Calu3 (cell line): Measurements from ENCODE around the gene MYBPH. TPM values are rescaled to one million over a fixed set of nuclear protein-coding genes. Genes with fewer than 3 reads are reported as not detected.

Experiments
- BruUV-seq: library from RNA; stranded (reverse); fragments of 400-500 nt; replicated peaks from 2 replicates; lab custom pipeline; 2021; lab: Mats Ljungman, UMichigan
- CTCF ChIA-PET: fragments of 300-600 bp; sonication (Branson Sonifier 250); formaldehyde crosslinking; loops from one replicate; lab custom pipeline; 2022; ENCODE audit warnings: antibody characterized with exemption; lab: Charles Lee
- DNase-seq: peaks from one replicate; pipeline ENCODE4 v3.0.0; 2022
- H3K27ac Mint-ChIP-seq: one replicate; pipeline ENCODE4 v1.8.0; 2022; ENCODE audit warnings: mixed read lengths; ENCODE audit not compliant: unreplicated experiment
- H3K27me3 Mint-ChIP-seq: one replicate; pipeline ENCODE4 v1.8.0; 2022; ENCODE audit warnings: mixed read lengths; ENCODE audit not compliant: unreplicated experiment
- H3K36me3 Mint-ChIP-seq: one replicate; pipeline ENCODE4 v1.8.0; 2022; ENCODE audit warnings: mild to moderate bottlenecking, moderate library complexity, mixed read lengths; ENCODE audit not compliant: insufficient read depth, unreplicated experiment
- H3K4me1 Mint-ChIP-seq: one replicate; pipeline ENCODE4 v1.8.0; 2022; ENCODE audit warnings: mild to moderate bottlenecking, low read depth, mixed read lengths; ENCODE audit not compliant: unreplicated experiment
- H3K4me3 Mint-ChIP-seq: one replicate; pipeline ENCODE4 v1.8.0; 2022; ENCODE audit warnings: mild to moderate bottlenecking, low read depth, moderate library complexity, mixed read lengths; ENCODE audit not compliant: unreplicated experiment
- H3K9me3 Mint-ChIP-seq: one replicate; pipeline ENCODE4 v1.8.0; 2022; ENCODE audit warnings: low read depth, mixed read lengths; ENCODE audit not compliant: unreplicated experiment
- CTCF ChIP-seq: fragments of 200-600 bp; IDR thresholded peaks from one replicate; pipeline ENCODE4 v1.8.0; 2022; ENCODE audit warnings: antibody characterized with exemption; ENCODE audit not compliant: unreplicated experiment
- intact Hi-C: fragments of 100-400 bp; cut with micrococcal nuclease; formaldehyde crosslinking; loops from one replicate; pipeline ENCODE4 v1.10.0; 2022; ENCODE audit not compliant: unreplicated experiment
- total RNA-seq: library from RNA; stranded (reverse); gene quantifications from 2 replicates; pipeline ENCODE4 v1.2.3, GENCODE V29; 2022

MYBPH gene
- total RNA-seq, 1 experiment from 2014 or later = not detected

GRCh38 chr1:203163891-203164635, 11.6 kb downstream of the MYBPH start:
- no TSS peak for BruUV-seq
- H3K4me1 Mint-ChIP-seq = peaks cover 15% of the 10 kb centered on the region
- H3K36me3 Mint-ChIP-seq = no peaks in the 10 kb centered on the region
- H3K27ac Mint-ChIP-seq = no peak overlapping the region
- CTCF ChIA-PET = no interaction called here
- H3K4me3 Mint-ChIP-seq = no peak overlapping the region
- intact Hi-C loops = no loop called here
- no peak for DNase-seq
- H3K9me3 Mint-ChIP-seq = peaks cover 6% of the 10 kb centered on the region
- no peak for TF ChIP-seq CTCF
- H3K27me3 Mint-ChIP-seq = peaks cover 87% of the 10 kb centered on the region

DNA sequence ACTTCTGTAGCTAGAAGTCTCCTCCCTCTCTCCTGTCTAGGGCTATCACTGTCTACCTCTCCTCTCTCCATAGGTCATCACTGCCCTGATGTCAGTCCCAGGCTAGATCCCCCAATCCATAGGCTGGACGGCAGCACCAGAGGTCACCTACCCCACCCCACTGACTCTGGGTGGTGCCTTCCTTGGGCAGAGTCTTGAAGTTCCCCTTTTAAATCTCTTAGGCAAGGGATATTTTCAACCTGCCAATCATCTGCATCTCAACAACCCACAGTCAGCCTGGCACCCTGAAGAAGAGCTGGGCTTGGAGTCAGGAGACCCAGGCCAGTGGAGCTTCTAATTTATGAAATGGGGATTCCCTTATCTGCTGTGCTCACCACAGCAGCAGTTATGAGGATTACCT, 13.2 kb downstream of the MYBPH start:
- DNase-seq = no peak
- Mint-ChIP-seq H3K27ac (no peak overlapping the region), H3K27me3 (peaks cover 94% of the 10 kb centered on the region), H3K36me3 (no peaks in the 10 kb centered on the region), H3K4me3 (no peak overlapping the region), H3K4me1 (peaks cover 15% of the 10 kb centered on the region), H3K9me3 (peaks cover 14% of the 10 kb centered on the region)
- CTCF ChIA-PET = interaction anchor here (0.6 to 0.9 kb wide), 2 partner anchors 17 to 44 kb away, joined by 4 to 6 read pairs; no protein-coding TSS in a partner anchor
- no peak for TF ChIP-seq CTCF
- intact Hi-C loops = no loop called here
- BruUV-seq = no TSS peak

DNA sequence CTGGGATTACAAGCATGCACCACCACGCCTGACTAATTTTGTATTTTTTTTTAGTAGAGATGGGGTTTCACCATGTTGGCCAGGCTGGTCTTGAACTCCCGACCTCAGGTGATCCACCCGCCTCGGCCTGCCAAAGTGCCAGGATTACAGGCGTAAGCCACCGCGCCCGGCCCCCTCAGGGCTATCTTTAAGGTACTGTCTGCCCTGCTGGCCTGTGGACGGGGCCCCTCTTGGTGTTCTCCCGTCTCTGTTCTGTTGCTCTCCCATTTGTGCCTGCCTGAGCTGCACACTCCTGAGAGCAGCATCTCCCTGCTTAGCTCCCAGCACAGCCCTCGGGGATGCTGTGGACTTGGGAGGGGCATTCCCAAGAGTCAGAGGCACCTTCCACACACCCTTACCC, 13.9 kb downstream of the MYBPH start:
- no peak for DNase-seq
- Mint-ChIP-seq H3K9me3 (peaks cover 14% of the 10 kb centered on the region), H3K36me3 (no peaks in the 10 kb centered on the region), H3K27ac (no peak overlapping the region), H3K4me3 (no peak overlapping the region), H3K27me3 (peaks cover 94% of the 10 kb centered on the region), H3K4me1 (peaks cover 16% of the 10 kb centered on the region)
- no TSS peak for BruUV-seq
- no peak for TF ChIP-seq CTCF
- CTCF ChIA-PET = no interaction called here
- intact Hi-C loops = no loop called here

GRCh38 chr1:203161175-203161574, 14.5 kb downstream of the MYBPH start:
- no peak for TF ChIP-seq CTCF
- Mint-ChIP-seq H3K36me3 (no peaks in the 10 kb centered on the region), H3K9me3 (peaks cover 14% of the 10 kb centered on the region), H3K27me3 (peaks cover 89% of the 10 kb centered on the region), H3K4me1 (peaks cover 16% of the 10 kb centered on the region), H3K27ac (no peak overlapping the region), H3K4me3 (no peak overlapping the region)
- CTCF ChIA-PET = interaction anchor here (0.6 kb wide), 1 partner anchor 111 kb away, joined by 3 read pairs; no protein-coding TSS in a partner anchor
- no TSS peak for BruUV-seq
- no peak for DNase-seq
- intact Hi-C loops = no loop called here
